Transverse colon (tissue), 4 donors: Measurements from ENCODE around the gene WDFY3. TPM values are rescaled to one million over a fixed set of nuclear protein-coding genes. Genes with fewer than 3 reads are reported as not detected.

Experiments
- DNase-seq: peaks from one replicate; pipeline ENCODE4 v3.0.0-alpha.2; 2019
- H3K27ac ChIP-seq, 4 donors: fragments of 200-600 bp; sonication (generic); 2 replicates each; pipeline ENCODE4 v1.5.1; 2016 to 2018; ENCODE audit warnings: inconsistent platforms in 4 of 4
- H3K27me3 ChIP-seq: fragments of 200-600 bp; sonication (generic); 2 replicates; pipeline ENCODE4 v1.5.1; 2017; ENCODE audit warnings: inconsistent platforms
- H3K36me3 ChIP-seq, 4 donors: fragments of 200-600 bp; sonication (generic); 2 replicates each; pipeline ENCODE4 v1.5.1; 2017 to 2019; ENCODE audit warnings: inconsistent platforms in 4 of 4
- H3K4me1 ChIP-seq, 4 donors: fragments of 200-600 bp; sonication (generic); 2 replicates each; pipeline ENCODE4 v1.5.1; 2017 to 2020; ENCODE audit warnings: inconsistent platforms in 4 of 4
- H3K4me3 ChIP-seq, 4 donors: fragments of 200-600 bp; sonication (generic); 1 replicate in 1 of 4; 2 replicates in 3 of 4; pipeline versions ENCODE4 v1.5.1 to v1.6.1; 2017 to 2019; ENCODE audit warnings: inconsistent platforms in 4 of 4
- H3K9me3 ChIP-seq, 2 donors: fragments of 200-600 bp; sonication (generic); 2 replicates each; pipeline ENCODE4 v1.5.1; 2017 to 2019; ENCODE audit warnings: inconsistent platforms in 2 of 2
- CTCF ChIP-seq, 5 experiments: fragments of 200-600 bp in 3 of 5; fragments of 450-650 bp in 2 of 5; sonication (generic) in 3 of 5; IDR thresholded peaks; 1 replicate in 2 of 5; 2 replicates in 3 of 5; pipeline ENCODE4 v1.5.1; 2016 to 2017; ENCODE audit warnings: antibody characterized with exemption in 5 of 5, inconsistent platforms in 3 of 5, mild to moderate bottlenecking in 2 of 5, moderate library complexity in 1 of 5
- EP300 ChIP-seq: sonication (generic); formaldehyde crosslinking; IDR thresholded peaks from one replicate; pipeline ENCODE4 v1.6.1; 2017; ENCODE audit warnings: antibody characterized with exemption, low read depth
- POLR2A ChIP-seq: fragments of 450-650 bp; IDR thresholded peaks from one replicate; pipeline ENCODE4 v1.6.1; 2016; ENCODE audit warnings: antibody characterized with exemption, mild to moderate bottlenecking, moderate library complexity
- POLR2AphosphoS5 ChIP-seq, 3 donors: sonication (generic); formaldehyde crosslinking; IDR thresholded peaks; one replicate each; pipeline ENCODE4 v1.6.1; 2016; ENCODE audit warnings: antibody characterized with exemption in 3 of 3
- WGBS, 2 donors: methylation state at CpG; one replicate each; pipeline ENCODE4 v1.1.5; 2018; ENCODE audit warnings: low coverage in 1 of 2; 5-methylcytosine and 5-hydroxymethylcytosine counted together
- in situ Hi-C, 4 donors: fragments of 200-750 bp; cut with MboI; loops; one replicate each; pipeline versions ENCODE4 v1.15.0 to v1.15.1; 2017; ENCODE audit warnings: low sequenced_read_pairs in 3 of 4, low pct_ligation_motif_present in 1 of 4, low pct_unique_long_range_greater_than_20kb in 1 of 4
- intact Hi-C: fragments of 100-400 bp; cut with DNase I; formaldehyde crosslinking; loops from one replicate; pipeline ENCODE4 v1.15.1; 2023; ENCODE audit warnings: low total_unique reads
- total RNA-seq, 4 donors: library from RNA; depleted of rRNA; stranded (reverse); fragments of >200 nt; gene quantifications; one replicate each; pipeline ENCODE4 v1.1.0, GENCODE V29; 2016

The WDFY3 gene
- total RNA-seq, 4 donors from 2014 or later: 58.8 to 449 (median 69.2) TPM

GRCh38 chr4:84957514-84958420 is 8.7 kb downstream of the WDFY3 start:
- Histone ChIP-seq H3K4me1 (peaks cover 0 to 28% (median 13%) of the 10 kb centered on the region in 4 donors), H3K27ac (no peak overlapping the region), H3K36me3 (no peaks in the 10 kb centered on the region), H3K4me3 (no peak overlapping the region), H3K27me3 (no peaks in the 10 kb centered on the region), H3K9me3 (no peaks in the 10 kb centered on the region)
- intact Hi-C loops (no loop called here), in situ Hi-C loops (loop anchor here in 1 of 4 donors (25.0 kb wide), 1 partner anchor 195 kb away; no protein-coding TSS in a partner anchor)
- WGBS, 2 donors: 42 to 61% methylated on average over 4 of the region's 4 CpGs
- no peak for DNase-seq
- TF ChIP-seq EP300 (no peak), POLR2A (no peak), POLR2AphosphoS5 (IDR thresholded peaks at IDR 0.05) (no peak), CTCF (IDR thresholded peaks at IDR 0.05) (no peak)

GRCh38 chr4:84956014-84956413 is 10.5 kb downstream of the WDFY3 start:
- no peak for TF ChIP-seq CTCF (IDR thresholded peaks at IDR 0.05)

DNA sequence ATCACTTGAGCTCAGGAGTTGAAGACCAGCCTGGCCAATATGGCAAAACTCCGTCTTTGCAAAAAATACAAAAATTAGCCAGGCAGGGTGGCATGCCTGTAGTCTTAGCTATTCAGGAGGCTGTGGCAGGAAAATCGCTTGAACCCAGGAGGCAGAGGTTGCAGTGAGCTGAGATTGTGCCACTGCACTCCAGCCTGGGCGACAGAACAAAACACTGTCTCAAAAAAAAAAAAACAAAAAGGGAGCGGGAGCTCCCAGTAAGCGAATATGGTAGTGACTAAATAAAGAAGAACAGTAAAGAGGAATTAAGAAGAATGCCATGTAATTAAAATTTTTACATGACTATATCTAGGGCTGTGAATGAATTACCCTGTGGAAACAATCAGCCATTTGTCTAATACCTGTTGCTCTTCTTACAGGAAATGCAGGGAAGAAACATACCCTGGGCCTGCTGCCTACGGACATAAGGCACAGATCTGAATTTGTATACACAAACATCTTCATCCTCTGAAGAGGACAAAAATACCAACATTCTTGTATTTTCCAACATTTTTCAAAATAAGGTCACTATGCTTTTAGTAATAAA is 11.4 kb downstream of the WDFY3 start:
- Histone ChIP-seq H3K36me3 (no peaks in the 10 kb centered on the region), H3K9me3 (no peaks in the 10 kb centered on the region), H3K27ac (no peak overlapping the region), H3K27me3 (no peaks in the 10 kb centered on the region), H3K4me1 (peaks cover 0 to 24% (median 13%) of the 10 kb centered on the region in 4 donors), H3K4me3 (no peak overlapping the region)
- no peak for TF ChIP-seq CTCF (IDR thresholded peaks at IDR 0.05)
- TF ChIP-seq POLR2A: no peak
- TF ChIP-seq POLR2AphosphoS5 (IDR thresholded peaks at IDR 0.05): no peak
- TF ChIP-seq EP300: no peak
- WGBS, 2 donors: 68 to 76% methylated on average over 5 to 6 of the region's 6 CpGs
- in situ Hi-C loops: loop anchor here in 1 of 4 donors (25.0 kb wide), 1 partner anchor 193 kb away; no protein-coding TSS in a partner anchor
- DNase-seq: no peak
- intact Hi-C loops: no loop called here

More at GRCh38 chr4:84956014-84956413, 10.5 kb downstream of the WDFY3 start:
- Histone ChIP-seq H3K27me3 (no peaks in the 10 kb centered on the region), H3K9me3 (no peaks in the 10 kb centered on the region), H3K36me3 (no peaks in the 10 kb centered on the region), H3K27ac (no peak overlapping the region), H3K4me1 (peaks cover 0 to 24% (median 13%) of the 10 kb centered on the region in 4 donors), H3K4me3 (no peak overlapping the region)
- in situ Hi-C loops: loop anchor here in 1 of 4 donors (25.0 kb wide), 1 partner anchor 194 kb away; no protein-coding TSS in a partner anchor
- 73 to 85% methylated on average over 3 of the region's 3 CpGs for WGBS, 2 donors
- intact Hi-C loops: no loop called here
- no peak for DNase-seq

- no peak overlapping the region for H3K27ac ChIP-seq
- DNase-seq: no peak
- H3K27me3 ChIP-seq: no peaks in the 10 kb centered on the region
- no peak for TF ChIP-seq POLR2AphosphoS5 (IDR thresholded peaks at IDR 0.05)
- no peak for TF ChIP-seq POLR2A
- no peak for TF ChIP-seq CTCF (IDR thresholded peaks at IDR 0.05)
- TF ChIP-seq EP300: no peak
- H3K36me3 ChIP-seq: no peaks in the 10 kb centered on the region
- intact Hi-C loops: no loop called here
- 82 to 86% methylated on average over 1 of the region's 1 CpG for WGBS, 2 donors
- H3K4me3 ChIP-seq: no peak overlapping the region
- in situ Hi-C loops: loop anchor here in 1 of 4 donors (25.0 kb wide), 1 partner anchor 190 kb away; no protein-coding TSS in a partner anchor
- H3K9me3 ChIP-seq: no peaks in the 10 kb centered on the region
- peaks cover 2 to 30% (median 10%) of the 10 kb centered on the region in 4 donors for H3K4me1 ChIP-seq
Observed at GRCh38 chr4:84952776-84953175, 13.7 kb downstream of the WDFY3 start.
